ENCODE measurements around the gene SUPT4H1. TPM values are rescaled to one million over a fixed set of nuclear protein-coding genes. Genes with fewer than 3 reads are reported as not detected.

Gene SUPT4H1
- total and polyA plus RNA-seq, 9 of the 15 experiments (the other 6 are each of a cell fraction or from before 2014, with no cell fraction given), result 62.1 to 320 (median 117) TPM

GRCh38 chr17:58382872-58383242 lies 30.9 kb upstream of the SUPT4H1 start:
- intact Hi-C loops (cut with micrococcal nuclease) (no loop called here), in situ Hi-C loops (cut with MboI) (no loop called here)
- Histone ChIP-seq H3K27me3 (ENCODE audit: control insufficient read depth in 2 of 2, insufficient read depth in 2 of 2, low read length in 2 of 2) (no peaks in the 10 kb centered on the region), H3K9me1 (ENCODE audit: control insufficient read depth, insufficient read depth, low read length) (no peaks in the 10 kb centered on the region), H3K79me2 (ENCODE audit: control insufficient read depth, insufficient read depth, low read length) (no peaks in the 10 kb centered on the region), H2AFZ (ENCODE audit: low read depth, low read length) (peak overlapping the region; percentile 7; the same call in 1 of the 2 replicates), H3K4me3 (no peak overlapping the region), H4K20me1 (replicated peaks; ENCODE audit: control insufficient read depth, insufficient read depth, low read length) (no peaks in the 10 kb centered on the region), H3K4me1 (replicated peaks in 1 of 2; ENCODE audit: control insufficient read depth in 2 of 2, insufficient read depth in 2 of 2, low read length in 2 of 2) (peaks cover 11 to 37% of the 10 kb centered on the region in 2 experiments), H3K9ac (ENCODE audit: insufficient read depth in 1 of 2, low read depth in 2 of 2, low read length in 2 of 2) (no peak overlapping the region), H3K4me2 (ENCODE audit: insufficient read depth, low read length) (no peak overlapping the region), H3K9me3 (replicated peaks; ENCODE audit: control insufficient read depth, insufficient read depth, low read depth, low read length) (no peaks in the 10 kb centered on the region), H3K27ac (ENCODE audit: extremely low read depth, low read depth, low read length) (no peak overlapping the region), H3K36me3 (ENCODE audit: control insufficient read depth, insufficient read depth, low read length) (no peaks in the 10 kb centered on the region)
- TF ChIP-seq ZNF778 (CRISPR knock-in tag; IDR thresholded peaks at IDR 0.05) (no peak), CBX2 (IDR thresholded peaks at IDR 0.05; ENCODE audit: insufficient read depth, low read length, poor library complexity, severe bottlenecking) (no peak), ESRRB (CRISPR knock-in tag; IDR thresholded peaks at IDR 0.05; ENCODE audit: borderline replicate concordance) (no peak), ZNF354B (CRISPR knock-in tag; IDR thresholded peaks at IDR 0.05) (no peak), MYC (IDR thresholded peaks at IDR 0.05; ENCODE audit: low read depth, low read length) (no peak), MYC (CRISPR knock-in tag; IDR thresholded peaks at IDR 0.05; ENCODE audit: borderline replicate concordance, low read depth) (no peak), HLTF (IDR thresholded peaks at IDR 0.05) (no peak), STAT5B (CRISPR knock-in tag; IDR thresholded peaks at IDR 0.05) (no peak), POLR2B (IDR thresholded peaks at IDR 0.05; ENCODE audit: low read depth, partially characterized antibody) (no peak), ZNF311 (CRISPR knock-in tag; IDR thresholded peaks at IDR 0.05) (no peak), MCM5 (IDR thresholded peaks at IDR 0.05; ENCODE audit: low read depth) (no peak), ZNF445 (CRISPR knock-in tag; IDR thresholded peaks at IDR 0.05; ENCODE audit: low read depth) (no peak), ZNF584 (CRISPR knock-in tag; IDR thresholded peaks at IDR 0.05; ENCODE audit: low read depth) (no peak), BRCA1 (IDR thresholded peaks at IDR 0.05) (no peak), BRCA1 (CRISPR knock-in tag; IDR thresholded peaks at IDR 0.05) (no peak)
- 90% methylated on average over 1 of the region's 1 CpG for WGBS (ENCODE audit: insufficient coverage, low coverage, missing lambda C conversion rate)
- CTCF ChIA-PET (ENCODE audit: low intra/inter-chr PET ratio), result no interaction called here
- no TSS peak for BruUV-seq (replicated peaks)
- POLR2A ChIA-PET, result interaction anchor here (1.0 to 1.6 kb wide), 5 partner anchors 9 to 56 kb away, joined by 3 to 5 read pairs (median 3); no protein-coding TSS in a partner anchor
- DNase-seq (ENCODE audit: extremely low read depth in 1 of 4, low spot score in 3 of 4) (no peak), FAIRE-seq (no peak), ATAC-seq (no peak)
